Ovary (tissue), 9 donors: ENCODE measurements around the gene ST6GALNAC4. TPM values are rescaled to one million over a fixed set of nuclear protein-coding genes. Genes with fewer than 3 reads are reported as not detected.

ENCODE experiments used
- DNase-seq, 5 donors: peaks; one replicate each; pipeline ENCODE4 v3.0.0-alpha.2; 2019 to 2020
- H3K27ac ChIP-seq, 2 donors: fragments of 200-600 bp; one replicate each; pipeline versions ENCODE4 v1.5.1 to v1.8.0; 2019 to 2022
- H3K27me3 ChIP-seq: fragments of 200-600 bp; one replicate; pipeline ENCODE4 v1.8.0; 2022
- H3K36me3 ChIP-seq: fragments of 200-600 bp; sonication (generic); one replicate; pipeline ENCODE4 v1.5.1; 2019
- H3K4me1 ChIP-seq: one replicate; pipeline ENCODE4 v1.8.1; 2013; ENCODE audit warnings: mild to moderate bottlenecking, moderate library complexity; ENCODE audit not compliant: insufficient read depth
- H3K4me3 ChIP-seq: fragments of 200-600 bp; sonication (generic); one replicate; pipeline ENCODE4 v1.5.1; 2017
- H3K9me3 ChIP-seq, 2 donors: fragments of 200-600 bp in 1 of 2; sonication (generic) in 1 of 2; one replicate each; pipeline versions ENCODE4 v1.5.1 to v1.8.1; 2013 to 2019; ENCODE audit warnings: mild to moderate bottlenecking in 1 of 2, moderate library complexity in 1 of 2
- CTCF ChIP-seq, 3 donors: fragments of 450-650 bp in 2 of 3; fragments of 200-600 bp in 1 of 3; IDR thresholded peaks; one replicate each; pipeline versions ENCODE4 v1.5.1 to v1.8.0; 2016 to 2022; ENCODE audit warnings: antibody characterized with exemption in 3 of 3, mild to moderate bottlenecking in 1 of 3
- EP300 ChIP-seq: sonication (generic); formaldehyde crosslinking; IDR thresholded peaks from one replicate; pipeline ENCODE4 v1.6.1; 2017; ENCODE audit warnings: antibody characterized with exemption
- POLR2A ChIP-seq: fragments of 450-650 bp; IDR thresholded peaks from one replicate; pipeline ENCODE4 v1.6.1; 2017; ENCODE audit warnings: antibody characterized with exemption, mild to moderate bottlenecking, moderate library complexity
- WGBS, 3 donors: extraction: QIAGEN DNeasy Blood & Tissue Kit in 1 of 3; methylation state at CpG; one replicate each; pipeline versions ENCODE4 v1.1.5 to v1.1.7; 2013 to 2017; 5-methylcytosine and 5-hydroxymethylcytosine counted together
- intact Hi-C, 4 donors: fragments of 100-400 bp; cut with DNase I; formaldehyde crosslinking; loops; one replicate each; pipeline versions ENCODE4 v1.11.0 to v1.15.1; 2022 to 2023
- polyA plus RNA-seq, 2 donors: library from polyadenylated mRNA; stranded (reverse); fragments of 200-250 nt in 1 of 2; fragments of 350-450 nt in 1 of 2; fragmentation: Illumina TruSeq in 1 of 2; extraction: RNeasy Lipid Tissue Mini Kit (QIAGEN cat#74804) in 1 of 2; gene quantifications; one replicate each; pipeline ENCODE4 v1.2.3, GENCODE V29; 2013 to 2014
- total RNA-seq, 7 donors: library from RNA; depleted of rRNA in 2 of 7; stranded (reverse); fragments of >200 nt in 2 of 7; fragmentation: NEBNext Ultra II Directional in 3 of 7; extraction: Animal tissue kit (Norgen Biotek cat#: 25700) in 3 of 7; gene quantifications; one replicate each; pipeline versions ENCODE4 v1.1.0 to v1.2.4, GENCODE V29; 2016 to 2023
- donor health status: DM: no; HTN: no; CAD: no; lungs with moderate emphysema.
- donor health status: DM: no; HTN: no; CAD: no.
- donor health status: Bipolar disorder and iron deficiency.
- donor health status: DM: yes; HTN: yes; CAD: no.
- donor health status: DM: no; HTN: no; CAD: no.
- donor health status: DM: yes; HTN: yes; CAD: no.

The ST6GALNAC4 gene
- total and polyA plus RNA-seq, 9 donors, result 2.2 to 58.4 (median 45.8) TPM

- Histone ChIP-seq H3K27me3 (no peaks in the 10 kb centered on the region), H3K9me3 (no peaks in the 10 kb centered on the region), H3K4me1 (peaks cover 6% of the 10 kb centered on the region), H3K27ac (no peak overlapping the region), H3K4me3 (no peak overlapping the region), H3K36me3 (no peaks in the 10 kb centered on the region)
- DNase-seq, result peak in 2 of 5 donors; percentile 32 to 64
- 4 to 7% (median 5%) methylated on average over 45 to 56 of the region's 56 CpGs for WGBS, 3 donors
- no peak for TF ChIP-seq EP300
- TF ChIP-seq POLR2A, result no peak
- TF ChIP-seq CTCF (IDR thresholded peaks at IDR 0.05), result no peak
- intact Hi-C loops, result loop anchor here in 2 of 4 donors (10.0 kb wide), 1 partner anchor 423 kb away; no protein-coding TSS in a partner anchor
Measured at GRCh38 chr9:127927201-127927987, 10.6 kb upstream of the ST6GALNAC4 start.

- no peak for DNase-seq
- TF ChIP-seq POLR2A (no peak), EP300 (no peak), CTCF (IDR thresholded peaks at IDR 0.05) (no peak)
- no peaks in the 10 kb centered on the region for H3K9me3 ChIP-seq
- peaks cover 6% of the 10 kb centered on the region for H3K4me1 ChIP-seq
- no peak overlapping the region for H3K4me3 ChIP-seq
- H3K36me3 ChIP-seq, result no peaks in the 10 kb centered on the region
- no peak overlapping the region for H3K27ac ChIP-seq
- H3K27me3 ChIP-seq, result no peaks in the 10 kb centered on the region
- 12 to 22% (median 17%) methylated on average over 19 of the region's 19 CpGs for WGBS, 3 donors
- intact Hi-C loops, result loop anchor here in 2 of 4 donors (10.0 kb wide), 1 partner anchor 422 kb away; no protein-coding TSS in a partner anchor
Measured at GRCh38 chr9:127926906-127927200, 10.0 kb upstream of the ST6GALNAC4 start.

GRCh38 chr9:127925959-127926905, 9.4 kb upstream of the ST6GALNAC4 start:
- H3K4me3 ChIP-seq, result no peak overlapping the region
- no peaks in the 10 kb centered on the region for H3K36me3 ChIP-seq
- WGBS, 3 donors, result 75 to 79% (median 75%) methylated on average over 13 to 14 of the region's 14 CpGs
- H3K4me1 ChIP-seq, result peaks cover 5% of the 10 kb centered on the region
- intact Hi-C loops, result loop anchor here in 2 of 4 donors (10.0 kb wide), 1 partner anchor 421 kb away; no protein-coding TSS in a partner anchor
- TF ChIP-seq CTCF (IDR thresholded peaks at IDR 0.05) (no peak), POLR2A (no peak), EP300 (no peak)
- no peak overlapping the region for H3K27ac ChIP-seq
- no peak for DNase-seq
- H3K9me3 ChIP-seq, result no peaks in the 10 kb centered on the region
- no peaks in the 10 kb centered on the region for H3K27me3 ChIP-seq

- peaks cover 2% of the 10 kb centered on the region for H3K4me1 ChIP-seq
- 86 to 89% (median 88%) methylated on average over 22 of the region's 22 CpGs for WGBS, 3 donors
- DNase-seq, result no peak
- intact Hi-C loops, result loop anchor here (5.0 to 10.0 kb wide), 5 partner anchors 133 to 420 kb away; partner anchors contain the start of gene TOR2A (in 2 of the 4)
- H3K27ac ChIP-seq, result no peak overlapping the region
- H3K36me3 ChIP-seq, result no peaks in the 10 kb centered on the region
- TF ChIP-seq CTCF (IDR thresholded peaks at IDR 0.05) (no peak), EP300 (no peak), POLR2A (no peak)
- no peaks in the 10 kb centered on the region for H3K9me3 ChIP-seq
- H3K27me3 ChIP-seq, result no peaks in the 10 kb centered on the region
- H3K4me3 ChIP-seq, result no peak overlapping the region
Measured at GRCh38 chr9:127924736-127925444, 8.0 kb upstream of the ST6GALNAC4 start.
